ENCODE results near the gene KIRREL1.

Gene KIRREL1

GRCh38 chr1:158007180-158007579, 13.7 kb downstream of the KIRREL1 start:
- no peak for DNase-seq (ENCODE audit: insufficient read length, low spot score)
- no peak for TF ChIP-seq POLR2A (IDR thresholded peaks at IDR 0.05; ENCODE audit: low read depth, low read length)

DNA sequence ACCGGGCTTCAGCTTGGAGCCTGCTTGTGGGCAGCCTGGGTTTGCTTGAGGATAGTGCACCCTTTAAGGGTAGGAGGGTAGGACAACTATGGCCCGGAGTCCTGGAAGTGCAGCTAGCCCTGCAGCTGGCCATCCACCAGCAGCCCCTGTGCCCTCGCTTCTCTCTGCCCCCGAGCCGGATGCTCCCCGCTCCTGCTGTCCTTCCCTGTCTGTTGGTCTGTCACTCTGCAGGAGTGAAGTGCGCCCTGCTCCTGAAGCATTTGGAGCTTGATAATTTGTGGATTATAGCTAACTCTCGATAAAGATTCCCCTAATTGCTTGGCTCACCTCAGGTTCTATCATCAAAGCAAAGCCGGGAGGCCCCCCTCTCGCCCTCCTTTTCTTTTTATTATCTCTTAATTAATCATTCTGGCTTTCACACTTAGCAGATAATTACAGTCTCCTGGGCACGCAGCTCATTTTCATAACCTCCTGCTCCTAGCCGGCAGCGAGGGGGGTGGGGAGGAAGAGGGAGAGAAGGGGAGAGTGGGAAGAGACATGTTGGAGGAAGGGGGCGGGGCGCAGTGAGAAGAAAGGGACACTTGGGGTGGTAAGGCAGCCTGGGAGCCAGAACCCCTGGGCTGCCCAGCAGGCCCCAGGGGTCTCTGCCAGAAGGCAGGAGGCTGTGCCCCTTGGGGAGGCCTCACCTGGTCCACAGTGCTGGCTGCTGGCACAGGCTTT, 14.4 kb downstream of the KIRREL1 start:
- no peak for FAIRE-seq
- TF ChIP-seq POLR2A (IDR thresholded peaks at IDR 0.05; ENCODE audit: low read depth, low read length): no peak
- DNase-seq (ENCODE audit: insufficient read length, low spot score): no peak

More at GRCh38 chr1:158007180-158007579, 13.7 kb downstream of the KIRREL1 start:
- FAIRE-seq: no peak

DNA sequence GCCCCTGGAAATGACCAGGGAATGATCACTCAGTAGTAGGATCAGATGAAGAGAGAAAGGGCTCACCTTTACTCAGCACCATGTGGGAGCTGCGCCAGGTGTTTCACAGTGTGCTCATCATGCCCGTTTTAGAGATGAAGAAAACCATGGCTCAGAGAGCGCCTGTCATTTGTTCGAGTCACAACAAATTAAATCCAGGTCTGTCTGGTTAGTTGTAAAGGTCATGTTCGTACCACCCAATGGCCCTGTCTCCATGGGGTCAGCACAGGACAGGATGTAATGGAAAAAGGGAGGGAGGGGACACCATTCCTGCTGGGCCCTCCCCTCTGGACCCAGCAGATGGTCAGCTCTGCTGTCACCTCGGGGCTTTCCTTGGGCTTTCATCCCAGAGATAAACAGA, 15.2 kb downstream of the KIRREL1 start:
- no peak for TF ChIP-seq POLR2A (IDR thresholded peaks at IDR 0.05; ENCODE audit: low read depth, low read length)
- no peak for FAIRE-seq
- no peak for DNase-seq (ENCODE audit: insufficient read length, low spot score)

- TF ChIP-seq POLR2A (IDR thresholded peaks at IDR 0.05; ENCODE audit: low read depth, low read length): no peak
- FAIRE-seq: no peak
- no peak for DNase-seq (ENCODE audit: insufficient read length, low spot score)
These were observed 18.3 kb downstream of the KIRREL1 start for GRCh38 chr1:158011714-158012113.

- TF ChIP-seq POLR2A (IDR thresholded peaks at IDR 0.05; ENCODE audit: low read depth, low read length): no peak
- FAIRE-seq (no peak), DNase-seq (ENCODE audit: insufficient read length, low spot score) (no peak)
These were observed 20.6 kb downstream of the KIRREL1 start for GRCh38 chr1:158013840-158014730.

- FAIRE-seq (no peak), DNase-seq (ENCODE audit: insufficient read length, low spot score) (no peak)
- no peak for TF ChIP-seq POLR2A (IDR thresholded peaks at IDR 0.05; ENCODE audit: low read depth, low read length)
These were observed 21.4 kb downstream of the KIRREL1 start for GRCh38 chr1:158014731-158015320.

DNA sequence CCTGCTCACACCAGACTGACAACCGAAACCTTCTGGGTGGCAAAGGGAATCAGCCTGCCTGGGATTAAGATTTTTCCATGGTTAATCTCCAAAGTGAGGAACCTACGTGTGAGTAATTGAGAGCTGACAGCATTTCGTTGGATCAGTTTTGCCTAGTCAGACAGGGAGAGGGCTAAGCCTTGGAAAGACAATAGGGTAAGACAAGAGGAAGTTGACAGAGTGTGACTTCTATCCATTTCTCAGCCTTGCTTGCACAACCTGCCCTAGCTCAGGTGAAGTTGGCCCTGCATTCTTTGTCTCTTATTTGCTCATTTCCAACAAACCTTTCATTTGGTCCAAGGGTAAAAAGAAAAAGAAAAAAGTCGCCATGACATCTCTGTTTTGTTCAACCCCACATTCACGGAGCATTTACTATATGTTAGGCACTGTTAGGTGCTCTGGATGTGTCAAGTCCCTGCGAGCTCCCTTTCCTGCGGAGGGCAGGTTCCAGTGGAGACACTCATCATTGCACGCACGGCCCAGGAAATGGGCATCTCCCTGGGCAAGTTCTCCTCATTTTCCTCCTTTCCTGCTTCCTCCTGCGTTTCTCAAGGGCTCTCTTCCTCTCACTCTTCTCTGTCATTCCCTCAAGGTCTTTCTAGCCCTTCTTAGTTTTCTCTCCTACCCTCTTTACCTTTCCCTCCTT, 23.3 kb downstream of the KIRREL1 start:
- TF ChIP-seq POLR2A (IDR thresholded peaks at IDR 0.05; ENCODE audit: low read depth, low read length): no peak
- DNase-seq (ENCODE audit: insufficient read length, low spot score) (no peak), FAIRE-seq (no peak)

DNA sequence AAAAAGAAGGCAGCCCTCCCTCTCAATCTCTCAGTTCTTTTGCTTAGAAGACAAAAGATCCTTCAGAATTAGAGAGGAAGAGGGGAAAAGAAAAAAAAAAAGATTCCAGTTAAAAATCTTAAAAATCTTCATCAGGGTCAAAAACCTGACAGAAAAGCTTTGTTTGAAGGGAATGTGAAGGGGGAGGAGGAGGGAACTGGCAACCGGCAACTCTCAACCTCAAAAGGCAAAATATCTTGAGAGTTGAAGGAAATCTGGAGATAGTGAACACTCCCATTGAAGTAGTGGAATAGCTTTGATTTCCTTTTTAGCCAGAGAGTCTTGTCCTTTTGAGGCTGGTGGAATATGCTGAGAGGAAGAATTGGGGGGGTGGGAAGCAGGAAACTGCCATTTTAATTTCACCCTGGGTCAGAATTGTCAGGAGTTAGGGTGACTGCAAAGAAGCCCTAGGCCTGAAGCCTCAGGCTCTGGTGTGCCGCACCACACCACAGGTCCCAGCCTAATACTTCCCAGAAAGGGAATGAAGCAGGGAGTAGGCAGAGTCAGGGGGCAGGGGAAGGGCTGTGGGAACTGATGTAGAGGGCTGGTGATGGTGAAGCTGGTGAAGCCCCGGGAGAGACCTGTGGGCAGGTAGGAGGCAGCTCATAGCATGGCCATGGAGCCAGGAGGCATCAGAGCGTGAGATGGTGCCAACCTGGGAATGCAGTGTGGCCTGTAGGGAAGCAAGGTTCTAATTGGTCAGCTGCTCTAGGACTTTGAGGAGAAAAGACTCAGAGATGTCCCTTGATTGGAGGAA, 24.6 kb downstream of the KIRREL1 start:
- TF ChIP-seq POLR2A (IDR thresholded peaks at IDR 0.05; ENCODE audit: low read depth, low read length): no peak
- no peak for DNase-seq (ENCODE audit: insufficient read length, low spot score)
- FAIRE-seq: no peak

GRCh38 chr1:158019171-158019868, 25.9 kb downstream of the KIRREL1 start:
- no peak for FAIRE-seq
- DNase-seq (ENCODE audit: insufficient read length, low spot score): peak; percentile 59
- peak; percentile 21; the same call in 1 of the 2 replicates for TF ChIP-seq POLR2A (IDR thresholded peaks at IDR 0.05; ENCODE audit: low read depth, low read length)

- FAIRE-seq: no peak
- no peak for TF ChIP-seq POLR2A (IDR thresholded peaks at IDR 0.05; ENCODE audit: low read depth, low read length)
- DNase-seq (ENCODE audit: insufficient read length, low spot score): no peak
These were observed 26.9 kb downstream of the KIRREL1 start for GRCh38 chr1:158020259-158020885.

- DNase-seq (ENCODE audit: insufficient read length, low spot score): no peak
- TF ChIP-seq POLR2A (IDR thresholded peaks at IDR 0.05; ENCODE audit: low read depth, low read length): no peak
- no peak for FAIRE-seq
These were observed 27.6 kb downstream of the KIRREL1 start for GRCh38 chr1:158020886-158021620.

Data from H54 (cell line).